NCI-H128 (cell line): ENCODE results near the gene PPP2R3B.
"Not testable (repeated sequence)": the region's sequence is repeated elsewhere in the genome, so short reads cannot be mapped to it uniquely, and the experiment has no call there.

Experiments used
- DNase-seq: peaks from one replicate; lab custom pipeline; 2025; ENCODE audit not compliant: unreplicated experiment; lab: John Stamatoyannopoulos, UW

The PPP2R3B gene

DNA sequence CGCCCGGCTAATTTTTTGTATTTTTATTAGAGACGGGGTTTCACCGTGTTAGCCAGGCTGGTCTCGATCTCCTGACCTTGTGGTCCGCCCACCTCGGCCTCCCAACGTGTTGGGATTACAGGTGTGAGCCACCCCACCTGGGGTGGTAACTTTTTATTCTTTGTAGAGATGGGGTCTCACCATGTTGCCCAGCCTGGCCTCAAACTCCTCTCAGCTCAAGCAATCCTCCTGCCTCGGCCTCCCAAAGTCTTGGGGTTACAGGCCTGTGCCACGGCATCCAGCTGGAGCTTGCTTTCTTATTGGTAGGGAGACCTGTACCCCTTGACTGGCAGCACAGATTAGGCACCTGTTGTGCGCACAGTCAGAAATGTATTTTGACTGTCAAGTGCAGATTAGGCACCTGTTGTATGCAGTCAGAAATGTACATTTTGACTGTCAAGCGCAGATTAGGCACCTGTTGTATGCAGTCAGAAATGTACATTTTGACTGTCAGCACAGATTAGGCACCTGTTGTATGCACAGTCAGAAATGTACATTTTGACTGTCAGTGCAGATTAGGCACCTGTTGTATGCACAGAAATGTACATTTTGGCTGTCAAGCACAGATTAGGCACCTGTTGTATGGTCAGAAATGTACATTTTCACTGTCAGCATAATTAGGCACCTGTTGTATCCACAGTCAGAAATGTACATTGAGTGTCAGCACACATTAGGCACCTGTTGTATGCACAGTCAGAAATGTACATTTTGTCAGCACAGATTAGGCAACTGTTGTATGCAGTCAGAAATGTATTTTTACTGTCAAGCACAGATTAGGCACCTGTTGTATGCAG lies 80.7 kb downstream of the PPP2R3B start:
- DNase-seq = not testable (repeated sequence)

- no peak for DNase-seq
Observed at GRCh38 chrX:302975-303374, 83.7 kb downstream of the PPP2R3B start.

GRCh38 chrX:300334-300733 lies 86.4 kb downstream of the PPP2R3B start:
- DNase-seq = no peak

GRCh38 chrX:298993-299392 lies 87.7 kb downstream of the PPP2R3B start:
- DNase-seq = no peak

- DNase-seq = no peak
Observed at GRCh38 chrX:295136-295535, 91.6 kb downstream of the PPP2R3B start.

DNA sequence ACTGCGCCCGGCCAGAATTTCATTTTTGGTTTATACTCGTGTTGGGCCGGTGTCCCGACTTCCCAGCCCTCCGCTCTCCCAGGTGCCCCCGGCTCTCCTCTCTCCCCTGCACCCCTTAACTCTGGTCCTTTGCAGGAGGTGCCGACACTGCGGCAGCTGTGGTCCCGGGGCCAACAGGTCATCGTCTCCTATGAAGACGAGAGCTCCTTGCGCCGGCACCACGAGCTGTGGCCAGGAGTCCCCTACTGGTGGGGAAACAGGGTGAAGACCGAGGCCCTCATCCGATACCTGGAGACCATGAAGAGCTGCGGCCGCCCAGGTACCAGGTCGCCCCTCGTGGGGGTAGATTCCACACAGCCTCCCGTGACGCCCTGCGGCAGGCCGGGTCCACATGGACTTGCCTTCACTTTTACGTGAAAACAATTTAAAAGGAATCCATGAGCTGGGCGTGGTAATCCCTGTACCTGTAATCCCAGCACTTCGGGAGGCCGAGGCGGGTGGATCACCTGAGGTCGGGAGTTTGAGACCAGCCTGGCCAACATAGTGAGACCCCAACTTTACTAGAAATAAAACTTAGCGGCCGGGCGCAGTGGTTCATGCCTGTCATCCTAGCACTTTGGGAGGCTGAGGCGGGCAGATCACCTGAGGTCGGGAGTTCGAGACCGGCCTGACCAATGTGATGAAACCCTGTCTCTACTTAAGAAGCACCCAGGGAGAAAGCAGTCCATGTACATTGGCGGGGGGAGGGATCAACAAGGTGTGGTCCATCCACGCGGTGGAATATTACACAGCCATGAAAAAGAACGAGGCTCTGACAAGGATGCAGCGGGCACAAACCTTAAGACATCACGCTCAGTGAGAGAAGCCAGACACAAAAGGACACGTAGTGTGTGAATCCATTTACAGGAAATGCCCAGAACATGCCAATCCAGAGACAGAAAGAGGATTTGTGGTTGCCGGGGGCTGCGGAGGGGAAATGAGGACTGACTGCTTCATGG lies 93.5 kb downstream of the PPP2R3B start:
- no peak for DNase-seq

- DNase-seq = no peak
Observed at GRCh38 chrX:291411-291901, 95.3 kb downstream of the PPP2R3B start.

GRCh38 chrX:290476-291166 lies 96.1 kb downstream of the PPP2R3B start:
- DNase-seq = no peak

- DNase-seq = no peak
Observed at GRCh38 chrX:288561-288991, 98.1 kb downstream of the PPP2R3B start.

- DNase-seq = no peak
Observed at GRCh38 chrX:287670-288069, 99.0 kb downstream of the PPP2R3B start.

GRCh38 chrX:285076-285677 lies 101.5 kb downstream of the PPP2R3B start:
- DNase-seq = no peak
